IMR-90 (cell line): ENCODE results near the gene CNTN4. TPM values are rescaled to one million over a fixed set of nuclear protein-coding genes. Genes with fewer than 3 reads are reported as not detected.

Experiments used
- ATAC-seq: fragments of 200-7000 bp; cut with Tn5 transposase; 2 replicates; pipeline ENCODE4 v1.9.1; 2020; ENCODE audit warnings: low read depth, mild to moderate bottlenecking, moderate library complexity
- BruUV-seq: library from RNA; stranded (reverse); fragments of 400-500 nt; replicated peaks from 2 replicates; lab custom pipeline; 2021; lab: Mats Ljungman, UMichigan
- CTCF ChIA-PET: fragments of 300-600 bp; formaldehyde crosslinking; extraction: SDS; loops from one replicate; lab custom pipeline; 2021; ENCODE audit warnings: antibody characterized with exemption; lab: Yijun Ruan, JAX
- POLR2A ChIA-PET: fragments of 300-600 bp; sonication (Branson Sonifier 250); formaldehyde crosslinking; loops from one replicate; lab custom pipeline; 2022; ENCODE audit warnings: antibody characterized with exemption; ENCODE audit not compliant: unreplicated experiment; lab: Charles Lee
- DNase-seq: peaks from one replicate; pipeline ENCODE4 v3.0.0; 2013
- H2AFZ ChIP-seq: replicated peaks from 2 replicates; pipeline ENCODE3; 2013; ENCODE audit warnings: low read length, mild to moderate bottlenecking; ENCODE audit not compliant: poor library complexity
- H2AK5ac ChIP-seq: 2 replicates; pipeline ENCODE4 v1.6.1; 2013; ENCODE audit warnings: low read depth, low read length, inconsistent platforms
- H2AK9ac ChIP-seq: replicated peaks from 2 replicates; pipeline ENCODE3; 2013; ENCODE audit warnings: mild to moderate bottlenecking, low read depth, low read length, moderate library complexity; ENCODE audit not compliant: poor library complexity
- H2BK120ac ChIP-seq: 2 replicates; pipeline ENCODE4 v1.6.1; 2013; ENCODE audit warnings: low read depth, low read length, inconsistent platforms
- H2BK15ac ChIP-seq: 3 replicates; pipeline ENCODE4 v1.6.1; 2013; ENCODE audit warnings: low read depth, low read length, inconsistent platforms
- H2BK20ac ChIP-seq: 2 replicates; pipeline ENCODE4 v1.6.1; 2013; ENCODE audit warnings: low read depth, mild to moderate bottlenecking, inconsistent platforms, low read length, moderate library complexity
- H2BK5ac ChIP-seq: 2 replicates; pipeline ENCODE4 v1.6.1; 2013; ENCODE audit warnings: mild to moderate bottlenecking, low read depth, low read length, inconsistent platforms; ENCODE audit not compliant: poor library complexity, severe bottlenecking
- H3K14ac ChIP-seq: replicated peaks from 2 replicates; pipeline ENCODE4 v1.6.1; 2013; ENCODE audit warnings: low read depth, low read length, inconsistent platforms
- H3K18ac ChIP-seq: 2 replicates; pipeline ENCODE4 v1.6.1; 2013; ENCODE audit warnings: low read depth, low read length, control low read depth
- H3K23ac ChIP-seq: 2 replicates; pipeline ENCODE4 v1.6.1; 2013; ENCODE audit warnings: low read depth, low read length, inconsistent platforms
- H3K27ac ChIP-seq: 2 replicates; pipeline ENCODE4 v1.5.1; 2013; ENCODE audit warnings: mild to moderate bottlenecking, control low read depth, low read length; ENCODE audit not compliant: insufficient read depth
- H3K27me3 ChIP-seq: 2 replicates; pipeline ENCODE4 v1.6.1; 2013; ENCODE audit warnings: low read length; ENCODE audit not compliant: control insufficient read depth, insufficient read depth
- H3K36me3 ChIP-seq: 2 replicates; pipeline ENCODE4 v1.6.1; 2013; ENCODE audit warnings: low read length, mixed read lengths; ENCODE audit not compliant: control insufficient read depth, insufficient read depth
- H3K4ac ChIP-seq: 2 replicates; pipeline ENCODE4 v1.6.1; 2013; ENCODE audit warnings: low read depth, low read length, inconsistent platforms
- H3K4me1 ChIP-seq: 2 replicates; pipeline ENCODE4 v1.6.1; 2013; ENCODE audit warnings: low read length, mixed read lengths; ENCODE audit not compliant: control insufficient read depth, insufficient read depth
- H3K4me2 ChIP-seq: 2 replicates; pipeline ENCODE4 v1.6.1; 2013; ENCODE audit warnings: low read depth, mild to moderate bottlenecking, control low read depth, low read length, moderate library complexity
- H3K4me3 ChIP-seq: 2 replicates; pipeline ENCODE4 v1.5.1; 2013; ENCODE audit warnings: low read depth, mild to moderate bottlenecking, control low read depth, low read length, moderate library complexity; ENCODE audit not compliant: insufficient read depth
- H3K56ac ChIP-seq: 2 replicates; pipeline ENCODE4 v1.6.1; 2013; ENCODE audit warnings: low read length, inconsistent platforms; ENCODE audit not compliant: insufficient read depth; ENCODE audit errors: extremely low read depth
- H3K79me1 ChIP-seq, 2 experiments: 2 replicates each; pipeline ENCODE4 v1.6.1; 2013; ENCODE audit warnings: low read length in 2 of 2, inconsistent platforms in 1 of 2, low read depth in 1 of 2
- H3K9ac ChIP-seq: 2 replicates; pipeline ENCODE4 v1.6.1; 2013; ENCODE audit warnings: low read depth, low read length, control low read depth
- H3K9me1 ChIP-seq: 2 replicates; pipeline ENCODE4 v1.6.1; 2013; ENCODE audit warnings: low read length, inconsistent platforms; ENCODE audit not compliant: insufficient read depth
- H3K9me3 ChIP-seq: 2 replicates; pipeline ENCODE4 v1.6.1; 2013; ENCODE audit warnings: low read length; ENCODE audit not compliant: control insufficient read depth, insufficient read depth
- H4K20me1 ChIP-seq: 2 replicates; pipeline ENCODE4 v1.6.1; 2013; ENCODE audit warnings: low read length, inconsistent platforms; ENCODE audit not compliant: insufficient read depth
- H4K5ac ChIP-seq: 2 replicates; pipeline ENCODE4 v1.6.1; 2013; ENCODE audit warnings: mild to moderate bottlenecking, low read depth, low read length, control low read depth
- H4K8ac ChIP-seq, 2 experiments: 2 replicates each; pipeline ENCODE4 v1.6.1; 2013; ENCODE audit warnings: low read depth in 2 of 2, low read length in 2 of 2, control low read depth in 1 of 2, inconsistent platforms in 1 of 2
- H4K91ac ChIP-seq: 2 replicates; pipeline ENCODE4 v1.6.1; 2013; ENCODE audit warnings: low read depth, low read length, inconsistent platforms; ENCODE audit not compliant: insufficient read depth
- CEBPB ChIP-seq: IDR thresholded peaks from 2 replicates; pipeline ENCODE4 v1.6.1; 2012; ENCODE audit warnings: low read depth, low read length, improper control_type of control experiment
- FOS ChIP-seq: fragments of 150-350 bp; IDR thresholded peaks from 2 replicates; pipeline ENCODE4 v1.6.1; 2016; ENCODE audit warnings: low read depth, low read length
- MAFK ChIP-seq: IDR thresholded peaks from 2 replicates; pipeline ENCODE4 v1.6.1; 2012; ENCODE audit warnings: low read depth, low read length, improper control_type of control experiment
- MXI1 ChIP-seq: IDR thresholded peaks from 2 replicates; pipeline ENCODE4 v1.6.1; 2012; ENCODE audit warnings: low read depth, mild to moderate bottlenecking, low read length, moderate library complexity, borderline replicate concordance
- NFE2L2 ChIP-seq: fragments of 150-350 bp; IDR thresholded peaks from 2 replicates; pipeline ENCODE4 v1.6.1; 2016; ENCODE audit warnings: low read depth, mild to moderate bottlenecking, low read length
- POLR2A ChIP-seq: IDR thresholded peaks from 2 replicates; pipeline ENCODE4 v1.6.1; 2012; ENCODE audit warnings: mild to moderate bottlenecking, low read depth, low read length
- RAD21 ChIP-seq: IDR thresholded peaks from 2 replicates; pipeline ENCODE4 v1.6.1; 2012; ENCODE audit warnings: low read length, improper control_type of control experiment
- RCOR1 ChIP-seq: IDR thresholded peaks from 2 replicates; pipeline ENCODE4 v1.6.1; 2012; ENCODE audit warnings: mild to moderate bottlenecking, low read length, improper control_type of control experiment; ENCODE audit not compliant: insufficient replicate concordance
- RFX5 ChIP-seq: IDR thresholded peaks from 2 replicates; pipeline ENCODE4 v1.8.0; 2012; ENCODE audit warnings: low read depth, mild to moderate bottlenecking, low read length, moderate library complexity
- SMC3 ChIP-seq: fragments of 150-350 bp; IDR thresholded peaks from 2 replicates; pipeline ENCODE4 v1.6.1; 2016; ENCODE audit warnings: low read depth, mild to moderate bottlenecking, antibody characterized with exemption, low read length, moderate library complexity
- WGBS, 2 experiments: methylation state at CpG; one replicate each; pipeline versions ENCODE4 v1.1.5 to v1.1.7; 2013; ENCODE audit warnings: missing lambda C conversion rate in 2 of 2; ENCODE audit not compliant: insufficient read length in 1 of 2; ENCODE audit errors: extremely low coverage in 2 of 2; 5-methylcytosine and 5-hydroxymethylcytosine counted together
- dilution Hi-C: fragments of 300-500 bp; cut with HindIII; formaldehyde crosslinking; loops from one replicate; pipeline ENCODE4 v1.14.3; 2018; ENCODE audit warnings: low sequenced_read_pairs; ENCODE audit not compliant: unreplicated experiment
- in situ Hi-C: fragments of 300-500 bp; cut with MboI; formaldehyde crosslinking; loops from 3 replicates; pipeline ENCODE4 v1.14.3; 2019; ENCODE audit warnings: low sequenced_read_pairs, inconsistent platforms, mixed read lengths
- intact Hi-C: fragments of 100-400 bp; cut with micrococcal nuclease; formaldehyde crosslinking; loops from 2 replicates; pipeline ENCODE4 v1.10.0; 2022
- polyA plus RNA-seq, 3 experiments: library from polyadenylated mRNA; depleted of rRNA; stranded (reverse); fragments of >200 nt; gene quantifications; 2 replicates each; pipeline ENCODE4 v1.2.3, GENCODE V29; 2012; ENCODE audit warnings: low replicate concordance in 1 of 3
- total RNA-seq: library from RNA; depleted of rRNA; stranded (reverse); fragments of >200 nt; gene quantifications from 2 replicates; pipeline ENCODE4 v1.2.3, GENCODE V29; 2012
- TF ChIP-seq, protein P1 (sequence below): fragments of 150-350 bp; IDR thresholded peaks from 2 replicates; pipeline ENCODE4 v1.6.1; 2017; ENCODE audit warnings: mild to moderate bottlenecking, antibody characterized with exemption, low read length, low read depth
- TF ChIP-seq, protein P2 (sequence below): fragments of 150-350 bp; IDR thresholded peaks from 2 replicates; pipeline ENCODE4 v1.6.1; 2016; ENCODE audit warnings: low read depth, mild to moderate bottlenecking, low read length, moderate library complexity, borderline replicate concordance
- TF ChIP-seq, protein P3 (sequence below): conservative IDR thresholded peaks from 2 replicates; pipeline ENCODE4 v1.5.1; 2012; ENCODE audit warnings: mild to moderate bottlenecking, low read depth, low read length, improper control_type of control experiment

The CNTN4 gene
- total and polyA plus RNA-seq, 2 of the 4 experiments (the other 2 are of a cell fraction), result under 0.01 TPM; not detected in 1

DNA sequence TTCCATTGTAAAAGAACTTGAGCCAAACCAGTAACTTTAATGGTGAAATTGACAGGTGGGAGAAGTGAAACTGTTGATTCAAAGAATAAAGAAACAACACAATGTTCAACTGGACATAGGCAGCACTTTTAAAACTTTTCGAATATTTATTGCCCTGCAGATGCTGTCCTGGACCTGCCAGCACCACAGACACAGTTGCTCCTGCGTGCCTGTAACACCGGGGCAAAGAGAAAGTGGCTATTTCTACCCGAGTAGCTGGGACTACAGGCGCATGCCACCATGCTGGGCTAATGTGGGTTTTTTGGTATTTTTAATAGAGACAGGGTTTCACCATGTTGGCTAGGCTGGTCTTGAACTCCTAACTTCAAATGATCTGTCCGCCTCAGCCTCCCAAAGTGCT is 1004.1 kb downstream of the CNTN4 start:
- H2BK5ac ChIP-seq, result no peak overlapping the region
- H3K4ac ChIP-seq, result no peak overlapping the region
- H3K4me1 ChIP-seq, result no peaks in the 10 kb centered on the region
- no peak overlapping the region for H3K9ac ChIP-seq
- 60% methylated on average over 1 of the region's 6 CpGs; no CpG with 5 or more reads in 1 of the 2 experiments for WGBS, 2 experiments
- ChIA-PET CTCF (no interaction called here), POLR2A (no interaction called here)
- H4K8ac ChIP-seq, result no peak overlapping the region
- H3K36me3 ChIP-seq, result no peaks in the 10 kb centered on the region
- H4K91ac ChIP-seq, result no peak overlapping the region
- no peak overlapping the region for H3K4me3 ChIP-seq
- no peak overlapping the region for H3K27ac ChIP-seq
- in situ Hi-C loops, result no loop called here
- no peaks in the 10 kb centered on the region for H3K9me3 ChIP-seq
- no peak overlapping the region for H2BK20ac ChIP-seq
- TF ChIP-seq FOS, result no peak
- no peak for TF ChIP-seq RFX5
- no peak for TF ChIP-seq RCOR1
- TF ChIP-seq MXI1, result no peak
- TF ChIP-seq, protein P1, sequence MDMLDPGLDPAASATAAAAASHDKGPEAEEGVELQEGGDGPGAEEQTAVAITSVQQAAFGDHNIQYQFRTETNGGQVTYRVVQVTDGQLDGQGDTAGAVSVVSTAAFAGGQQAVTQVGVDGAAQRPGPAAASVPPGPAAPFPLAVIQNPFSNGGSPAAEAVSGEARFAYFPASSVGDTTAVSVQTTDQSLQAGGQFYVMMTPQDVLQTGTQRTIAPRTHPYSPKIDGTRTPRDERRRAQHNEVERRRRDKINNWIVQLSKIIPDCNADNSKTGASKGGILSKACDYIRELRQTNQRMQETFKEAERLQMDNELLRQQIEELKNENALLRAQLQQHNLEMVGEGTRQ, result no peak
- no peak for TF ChIP-seq SMC3
- no peak for TF ChIP-seq RAD21
- TF ChIP-seq CEBPB, result no peak
- no peak for TF ChIP-seq NFE2L2
- TF ChIP-seq, protein P2, sequence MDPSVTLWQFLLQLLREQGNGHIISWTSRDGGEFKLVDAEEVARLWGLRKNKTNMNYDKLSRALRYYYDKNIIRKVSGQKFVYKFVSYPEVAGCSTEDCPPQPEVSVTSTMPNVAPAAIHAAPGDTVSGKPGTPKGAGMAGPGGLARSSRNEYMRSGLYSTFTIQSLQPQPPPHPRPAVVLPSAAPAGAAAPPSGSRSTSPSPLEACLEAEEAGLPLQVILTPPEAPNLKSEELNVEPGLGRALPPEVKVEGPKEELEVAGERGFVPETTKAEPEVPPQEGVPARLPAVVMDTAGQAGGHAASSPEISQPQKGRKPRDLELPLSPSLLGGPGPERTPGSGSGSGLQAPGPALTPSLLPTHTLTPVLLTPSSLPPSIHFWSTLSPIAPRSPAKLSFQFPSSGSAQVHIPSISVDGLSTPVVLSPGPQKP, result no peak
- no peak for TF ChIP-seq POLR2A
- no peak for TF ChIP-seq MAFK
- TF ChIP-seq, protein P3, sequence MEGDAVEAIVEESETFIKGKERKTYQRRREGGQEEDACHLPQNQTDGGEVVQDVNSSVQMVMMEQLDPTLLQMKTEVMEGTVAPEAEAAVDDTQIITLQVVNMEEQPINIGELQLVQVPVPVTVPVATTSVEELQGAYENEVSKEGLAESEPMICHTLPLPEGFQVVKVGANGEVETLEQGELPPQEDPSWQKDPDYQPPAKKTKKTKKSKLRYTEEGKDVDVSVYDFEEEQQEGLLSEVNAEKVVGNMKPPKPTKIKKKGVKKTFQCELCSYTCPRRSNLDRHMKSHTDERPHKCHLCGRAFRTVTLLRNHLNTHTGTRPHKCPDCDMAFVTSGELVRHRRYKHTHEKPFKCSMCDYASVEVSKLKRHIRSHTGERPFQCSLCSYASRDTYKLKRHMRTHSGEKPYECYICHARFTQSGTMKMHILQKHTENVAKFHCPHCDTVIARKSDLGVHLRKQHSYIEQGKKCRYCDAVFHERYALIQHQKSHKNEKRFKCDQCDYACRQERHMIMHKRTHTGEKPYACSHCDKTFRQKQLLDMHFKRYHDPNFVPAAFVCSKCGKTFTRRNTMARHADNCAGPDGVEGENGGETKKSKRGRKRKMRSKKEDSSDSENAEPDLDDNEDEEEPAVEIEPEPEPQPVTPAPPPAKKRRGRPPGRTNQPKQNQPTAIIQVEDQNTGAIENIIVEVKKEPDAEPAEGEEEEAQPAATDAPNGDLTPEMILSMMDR, result no peak
- no peaks in the 10 kb centered on the region for H3K9me1 ChIP-seq
- H4K20me1 ChIP-seq, result no peaks in the 10 kb centered on the region
- H2BK15ac ChIP-seq, result no peak overlapping the region
- ATAC-seq (no peak), DNase-seq (no peak)
- H3K23ac ChIP-seq, result no peak overlapping the region
- no peak overlapping the region for H4K5ac ChIP-seq
- H3K79me1 ChIP-seq, result no peaks in the 10 kb centered on the region
- no peak overlapping the region for H3K56ac ChIP-seq
- no peak overlapping the region for H3K14ac ChIP-seq
- dilution Hi-C loops, result no loop called here
- H2BK120ac ChIP-seq, result no peak overlapping the region
- no peak overlapping the region for H3K4me2 ChIP-seq
- H3K18ac ChIP-seq, result no peak overlapping the region
- no peak overlapping the region for H2AK5ac ChIP-seq
- no peak overlapping the region for H2AK9ac ChIP-seq
- intact Hi-C loops, result no loop called here
- H3K27me3 ChIP-seq, result no peaks in the 10 kb centered on the region
- H2AFZ ChIP-seq, result no peak overlapping the region
- BruUV-seq, result no TSS peak
